Hepatocyte (in vitro differentiated cells): ENCODE measurements around the gene DHDH. TPM values are rescaled to one million over a fixed set of nuclear protein-coding genes. Genes with fewer than 3 reads are reported as not detected.

Experiments used
- DNase-seq: peaks from one replicate; pipeline ENCODE4 v3.0.0-alpha.2; 2016; ENCODE audit warnings: low spot score
- H2AFZ ChIP-seq: fragments of 200-600 bp; sonication (generic); 2 replicates; pipeline ENCODE4 v1.6.0; 2016; ENCODE audit warnings: antibody characterized with exemption, mild to moderate bottlenecking
- H3K27ac ChIP-seq: fragments of 200-600 bp; sonication (generic); 2 replicates; pipeline ENCODE4 v1.5.1; 2016; ENCODE audit warnings: mild to moderate bottlenecking
- H3K27me3 ChIP-seq: fragments of 200-600 bp; sonication (generic); 2 replicates; pipeline ENCODE4 v1.6.1; 2016
- H3K36me3 ChIP-seq: fragments of 200-600 bp; sonication (generic); replicated peaks from 2 replicates; pipeline ENCODE4 v1.5.1; 2016; ENCODE audit warnings: low read depth; ENCODE audit not compliant: insufficient read depth
- H3K4me1 ChIP-seq: fragments of 200-600 bp; sonication (generic); 2 replicates; pipeline ENCODE4 v1.5.1; 2016; ENCODE audit warnings: mild to moderate bottlenecking, moderate library complexity; ENCODE audit not compliant: insufficient read depth
- H3K4me2 ChIP-seq: fragments of 200-600 bp; sonication (generic); 2 replicates; pipeline ENCODE4 v1.6.0; 2016
- H3K4me3 ChIP-seq: fragments of 200-600 bp; sonication (generic); 2 replicates; pipeline ENCODE4 v1.5.1; 2016; ENCODE audit warnings: mild to moderate bottlenecking
- H3K79me2 ChIP-seq: fragments of 200-600 bp; sonication (generic); 2 replicates; pipeline ENCODE4 v1.6.0; 2017; ENCODE audit warnings: mild to moderate bottlenecking
- H3K9me2 ChIP-seq: fragments of 200-600 bp; sonication (generic); replicated peaks from 2 replicates; pipeline ENCODE4 v1.6.0; 2017; ENCODE audit warnings: mild to moderate bottlenecking; ENCODE audit not compliant: insufficient read depth
- H3K9me3 ChIP-seq: fragments of 200-600 bp; sonication (generic); 2 replicates; pipeline ENCODE4 v1.5.1; 2016; ENCODE audit warnings: low read depth, mild to moderate bottlenecking
- H4K20me1 ChIP-seq: fragments of 200-600 bp; sonication (generic); 2 replicates; pipeline ENCODE4 v1.6.0; 2016; ENCODE audit warnings: mild to moderate bottlenecking; ENCODE audit not compliant: insufficient read depth, poor library complexity, severe bottlenecking
- EZH2 ChIP-seq: fragments of 200-600 bp; sonication (generic); IDR thresholded peaks from 2 replicates; pipeline ENCODE4 v1.6.1; 2016; ENCODE audit warnings: antibody characterized with exemption, mild to moderate bottlenecking, borderline replicate concordance
- EZH2phosphoT487 ChIP-seq: fragments of 200-600 bp; sonication (generic); IDR thresholded peaks from one replicate; pipeline ENCODE4 v1.6.1; 2018; ENCODE audit warnings: antibody characterized with exemption, mild to moderate bottlenecking, low read depth, moderate library complexity; ENCODE audit not compliant: unreplicated experiment, severe bottlenecking
- WGBS: methylation state at CpG from one replicate; pipeline ENCODE4 v1.1.6; 2016; ENCODE audit warnings: low lambda C conversion rate; ENCODE audit errors: missing lambda C conversion rate; 5-methylcytosine and 5-hydroxymethylcytosine counted together
- polyA plus RNA-seq: library from polyadenylated mRNA; unstranded; fragments of >200 nt; fragmentation: Nextera tagmentation; extraction: Ambion mirVana; gene quantifications from 2 replicates; pipeline ENCODE4 v1.2.1, GENCODE V29; 2016
- total RNA-seq: library from RNA; depleted of rRNA; stranded (reverse); fragments of >200 nt; gene quantifications from 2 replicates; pipeline ENCODE4 v1.2.3, GENCODE V29; 2014
- TF ChIP-seq, protein P1 (sequence below): fragments of 200-600 bp; sonication (generic); IDR thresholded peaks from 2 replicates; pipeline ENCODE4 v1.5.1; 2016; ENCODE audit warnings: antibody characterized with exemption, mild to moderate bottlenecking; ENCODE audit not compliant: poor library complexity

DHDH gene
- total and polyA plus RNA-seq, 2 experiments from 2014 or later: 2.9 to 3.7 TPM

DNA sequence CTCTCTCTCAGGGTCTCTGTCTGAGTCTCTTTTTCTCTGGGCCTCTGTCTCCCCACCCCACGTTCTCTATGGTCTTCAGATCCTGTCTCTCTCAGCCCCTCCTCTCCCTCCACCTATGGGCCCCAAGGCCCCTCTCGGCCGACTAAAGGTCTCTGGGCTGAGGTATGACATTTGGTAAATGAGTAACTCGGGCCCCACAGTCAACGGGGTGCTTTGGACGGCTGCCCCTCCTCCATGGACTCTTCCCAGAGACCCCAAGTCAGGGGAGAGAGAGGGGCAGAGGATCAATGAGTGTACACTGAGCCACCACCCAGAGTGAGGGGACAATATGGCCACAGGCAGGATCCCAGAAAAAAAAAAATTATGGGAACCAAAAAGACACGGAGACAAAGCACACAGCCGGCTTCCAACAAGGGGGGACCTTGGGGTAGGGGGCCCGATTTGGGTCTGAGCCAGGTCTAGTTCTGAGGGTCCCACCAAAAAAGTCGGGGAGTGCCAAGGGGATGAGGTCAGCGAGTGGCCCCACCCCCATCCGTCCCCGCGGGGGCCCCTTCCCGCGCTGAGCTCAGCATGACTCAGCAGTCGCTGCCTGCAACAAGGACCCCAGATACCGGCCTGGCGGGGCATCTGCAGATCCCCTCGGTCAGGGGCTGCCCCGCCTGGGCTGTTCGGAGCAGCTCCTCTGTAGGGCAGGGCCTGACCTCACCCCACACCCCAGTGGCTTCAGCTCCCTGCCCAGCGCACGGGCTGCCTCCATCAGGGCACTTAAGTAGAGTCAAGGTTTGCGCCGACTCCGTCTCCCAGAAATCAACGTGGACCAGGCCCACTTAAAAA lies 30.1 kb downstream of the DHDH start:
- Histone ChIP-seq H3K4me2 (peak overlapping the region; percentile 82), H2AFZ (no peak overlapping the region), H3K9me3 (no peaks in the 10 kb centered on the region), H4K20me1 (peaks cover 21% of the 10 kb centered on the region), H3K9me2 (no peaks in the 10 kb centered on the region), H3K27me3 (no peaks in the 10 kb centered on the region), H3K36me3 (no peaks in the 10 kb centered on the region), H3K4me3 (peak overlapping the region; percentile 12), H3K27ac (peak overlapping the region; percentile 100), H3K4me1 (peaks cover 27% of the 10 kb centered on the region), H3K79me2 (peaks cover 20% of the 10 kb centered on the region)
- TF ChIP-seq EZH2phosphoT487 (no peak), EZH2 (no peak)
- TF ChIP-seq, protein P1, sequence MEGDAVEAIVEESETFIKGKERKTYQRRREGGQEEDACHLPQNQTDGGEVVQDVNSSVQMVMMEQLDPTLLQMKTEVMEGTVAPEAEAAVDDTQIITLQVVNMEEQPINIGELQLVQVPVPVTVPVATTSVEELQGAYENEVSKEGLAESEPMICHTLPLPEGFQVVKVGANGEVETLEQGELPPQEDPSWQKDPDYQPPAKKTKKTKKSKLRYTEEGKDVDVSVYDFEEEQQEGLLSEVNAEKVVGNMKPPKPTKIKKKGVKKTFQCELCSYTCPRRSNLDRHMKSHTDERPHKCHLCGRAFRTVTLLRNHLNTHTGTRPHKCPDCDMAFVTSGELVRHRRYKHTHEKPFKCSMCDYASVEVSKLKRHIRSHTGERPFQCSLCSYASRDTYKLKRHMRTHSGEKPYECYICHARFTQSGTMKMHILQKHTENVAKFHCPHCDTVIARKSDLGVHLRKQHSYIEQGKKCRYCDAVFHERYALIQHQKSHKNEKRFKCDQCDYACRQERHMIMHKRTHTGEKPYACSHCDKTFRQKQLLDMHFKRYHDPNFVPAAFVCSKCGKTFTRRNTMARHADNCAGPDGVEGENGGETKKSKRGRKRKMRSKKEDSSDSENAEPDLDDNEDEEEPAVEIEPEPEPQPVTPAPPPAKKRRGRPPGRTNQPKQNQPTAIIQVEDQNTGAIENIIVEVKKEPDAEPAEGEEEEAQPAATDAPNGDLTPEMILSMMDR: no peak
- peak; percentile 91 for DNase-seq
- WGBS: 8% methylated on average over 24 of the region's 28 CpGs

- no peaks in the 10 kb centered on the region for H3K27me3 ChIP-seq
- H2AFZ ChIP-seq: no peak overlapping the region
- H3K27ac ChIP-seq: peak overlapping the region; percentile 100
- H3K4me3 ChIP-seq: peak overlapping the region; percentile 12
- no peaks in the 10 kb centered on the region for H3K36me3 ChIP-seq
- H3K9me2 ChIP-seq: no peaks in the 10 kb centered on the region
- peaks cover 27% of the 10 kb centered on the region for H3K4me1 ChIP-seq
- no peaks in the 10 kb centered on the region for H3K9me3 ChIP-seq
- peaks cover 21% of the 10 kb centered on the region for H4K20me1 ChIP-seq
- TF ChIP-seq EZH2 (no peak), EZH2phosphoT487 (no peak)
- TF ChIP-seq, protein P1: no peak
- peak; percentile 82 for DNase-seq
- H3K79me2 ChIP-seq: peaks cover 20% of the 10 kb centered on the region
- peak overlapping the region; percentile 82 for H3K4me2 ChIP-seq
- 17% methylated on average over 19 of the region's 19 CpGs for whole genome bisulfite sequencing
Measured at GRCh38 chr19:48964205-48965039, 30.9 kb downstream of the DHDH start.

GRCh38 chr19:48965040-48965805 lies 31.7 kb downstream of the DHDH start, which contains the start of gene FTL:
Gene FTL, plus strand, starts transcription at chr19:48965309. Its CDS starts 199 bp downstream, at chr19:48965508.
- Histone ChIP-seq H2AFZ (no peak within 1 kb of the TSS), H3K36me3 (no peaks in the 10 kb centered on the region), H4K20me1 (peaks cover 21% of the 10 kb centered on the region), H3K79me2 (peaks cover 20% of the 10 kb centered on the region), H3K4me3 (peak within 1 kb of the TSS; percentile 83), H3K4me2 (peak within 1 kb of the TSS; percentile 85), H3K9me2 (no peaks in the 10 kb centered on the region), H3K9me3 (no peaks in the 10 kb centered on the region), H3K27ac (peak within 1 kb of the TSS; percentile 100), H3K27me3 (no peaks in the 10 kb centered on the region), H3K4me1 (peaks cover 27% of the 10 kb centered on the region)
- WGBS: under 1% methylated on average over 45 of the region's 52 CpGs
- no peak for TF ChIP-seq EZH2phosphoT487
- TF ChIP-seq, protein P1: no peak
- TF ChIP-seq EZH2: no peak
- DNase-seq: peak; percentile 97
